Stomach (tissue), 4 donors: ENCODE measurements around the gene BICDL1.

Experiments used
- EP300 ChIP-seq: sonication (generic); formaldehyde crosslinking; IDR thresholded peaks from one replicate; pipeline ENCODE4 v1.6.1; 2017; ENCODE audit warnings: antibody characterized with exemption
- POLR2A ChIP-seq, 4 donors: fragments of 450-650 bp; IDR thresholded peaks; one replicate each; pipeline ENCODE4 v1.6.1; 2016; ENCODE audit warnings: antibody characterized with exemption in 4 of 4, control low read depth in 2 of 4, mild to moderate bottlenecking in 1 of 4, moderate library complexity in 1 of 4
- POLR2AphosphoS5 ChIP-seq, 3 donors: sonication (generic); formaldehyde crosslinking; IDR thresholded peaks; one replicate each; pipeline ENCODE4 v1.6.1; 2016; ENCODE audit warnings: antibody characterized with exemption in 3 of 3
- TF ChIP-seq, protein P1 (sequence below), 7 experiments: fragments of 450-650 bp in 4 of 7; fragments of 200-600 bp in 3 of 7; sonication (generic) in 3 of 7; IDR thresholded peaks; one replicate each; pipeline ENCODE4 v1.5.1; 2016 to 2019; ENCODE audit warnings: antibody characterized with exemption in 7 of 7, control low read depth in 2 of 7, mild to moderate bottlenecking in 1 of 7

DNA sequence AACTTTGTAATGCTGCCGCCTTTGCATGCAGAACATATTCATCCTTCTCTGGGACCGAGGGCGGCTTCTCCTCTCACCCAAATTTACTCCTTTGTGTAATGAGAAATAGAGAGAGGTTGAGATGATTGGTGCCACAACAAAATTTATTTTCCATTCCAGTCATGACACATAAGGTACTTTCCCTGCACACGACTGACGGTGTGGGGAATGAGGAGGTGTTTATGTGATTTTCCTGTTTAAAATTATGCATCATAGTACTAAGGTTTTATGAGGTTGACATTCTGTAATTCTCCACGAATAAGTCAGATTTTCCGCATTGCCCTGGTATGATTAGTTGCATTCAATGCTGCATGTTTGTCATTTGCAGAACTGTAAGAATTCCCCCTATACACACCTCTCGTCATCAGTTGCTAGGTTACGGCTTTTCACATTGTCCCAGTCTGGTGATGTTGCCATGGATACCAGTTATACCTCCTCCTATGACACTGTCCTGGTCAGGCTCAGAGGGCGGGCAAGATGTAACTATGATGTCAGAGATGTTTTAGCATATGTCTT, 23.1 kb downstream of the BICDL1 start:
- TF ChIP-seq, protein P1, sequence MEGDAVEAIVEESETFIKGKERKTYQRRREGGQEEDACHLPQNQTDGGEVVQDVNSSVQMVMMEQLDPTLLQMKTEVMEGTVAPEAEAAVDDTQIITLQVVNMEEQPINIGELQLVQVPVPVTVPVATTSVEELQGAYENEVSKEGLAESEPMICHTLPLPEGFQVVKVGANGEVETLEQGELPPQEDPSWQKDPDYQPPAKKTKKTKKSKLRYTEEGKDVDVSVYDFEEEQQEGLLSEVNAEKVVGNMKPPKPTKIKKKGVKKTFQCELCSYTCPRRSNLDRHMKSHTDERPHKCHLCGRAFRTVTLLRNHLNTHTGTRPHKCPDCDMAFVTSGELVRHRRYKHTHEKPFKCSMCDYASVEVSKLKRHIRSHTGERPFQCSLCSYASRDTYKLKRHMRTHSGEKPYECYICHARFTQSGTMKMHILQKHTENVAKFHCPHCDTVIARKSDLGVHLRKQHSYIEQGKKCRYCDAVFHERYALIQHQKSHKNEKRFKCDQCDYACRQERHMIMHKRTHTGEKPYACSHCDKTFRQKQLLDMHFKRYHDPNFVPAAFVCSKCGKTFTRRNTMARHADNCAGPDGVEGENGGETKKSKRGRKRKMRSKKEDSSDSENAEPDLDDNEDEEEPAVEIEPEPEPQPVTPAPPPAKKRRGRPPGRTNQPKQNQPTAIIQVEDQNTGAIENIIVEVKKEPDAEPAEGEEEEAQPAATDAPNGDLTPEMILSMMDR (IDR thresholded peaks at IDR 0.05): no peak
- TF ChIP-seq POLR2AphosphoS5 (IDR thresholded peaks at IDR 0.05) (no peak), EP300 (no peak), POLR2A (IDR thresholded peaks at IDR 0.05) (no peak)
